Retinal pigment epithelial cell (primary cell): ENCODE data around the gene FAS.

Source experiments
- DNase-seq: peaks from one replicate; pipeline ENCODE4 v3.0.0-alpha.2; 2010; ENCODE audit warnings: low read depth
- H3K4me3 ChIP-seq: 2 replicates; pipeline ENCODE4 v1.5.1; 2011; ENCODE audit warnings: mild to moderate bottlenecking, low read length, control low read depth, moderate library complexity
- CTCF ChIP-seq: conservative IDR thresholded peaks from 2 replicates; pipeline ENCODE4 v1.5.1; 2011; ENCODE audit warnings: low read depth, low read length, control low read depth, inconsistent platforms

FAS gene

GRCh38 chr10:88960802-88961201 lies 29.8 kb upstream of the FAS start:
- no peak overlapping the region for H3K4me3 ChIP-seq
- no peak for DNase-seq
- TF ChIP-seq CTCF: no peak

GRCh38 chr10:88961266-88961665 lies 29.3 kb upstream of the FAS start:
- DNase-seq: no peak
- H3K4me3 ChIP-seq: no peak overlapping the region
- no peak for TF ChIP-seq CTCF

- DNase-seq: no peak
- H3K4me3 ChIP-seq: no peak overlapping the region
- no peak for TF ChIP-seq CTCF
These were observed 28.3 kb upstream of the FAS start for GRCh38 chr10:88962336-88962735.

GRCh38 chr10:88963318-88963717 lies 27.3 kb upstream of the FAS start:
- no peak overlapping the region for H3K4me3 ChIP-seq
- TF ChIP-seq CTCF: no peak
- DNase-seq: no peak

DNA sequence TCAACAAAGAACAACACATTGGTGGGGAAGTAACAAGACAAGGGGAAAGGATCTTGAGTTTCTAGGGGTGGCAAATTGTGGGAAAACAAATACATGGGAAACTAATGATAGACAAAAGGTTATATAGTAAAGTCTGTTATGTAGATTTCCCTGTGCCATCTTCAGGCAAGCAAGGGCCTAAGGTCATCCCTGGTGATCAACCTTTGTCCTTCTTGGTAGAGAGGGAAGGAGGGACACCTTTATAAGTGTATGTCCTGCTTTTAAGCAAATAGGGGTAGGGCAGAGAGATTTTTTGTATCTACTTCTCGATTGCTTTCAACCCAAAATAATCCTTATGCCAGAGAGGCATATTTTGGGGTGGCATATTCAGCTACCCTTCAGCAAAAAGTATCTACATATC lies 26.2 kb upstream of the FAS start:
- no peak for DNase-seq
- no peak for TF ChIP-seq CTCF
- no peak overlapping the region for H3K4me3 ChIP-seq

DNA sequence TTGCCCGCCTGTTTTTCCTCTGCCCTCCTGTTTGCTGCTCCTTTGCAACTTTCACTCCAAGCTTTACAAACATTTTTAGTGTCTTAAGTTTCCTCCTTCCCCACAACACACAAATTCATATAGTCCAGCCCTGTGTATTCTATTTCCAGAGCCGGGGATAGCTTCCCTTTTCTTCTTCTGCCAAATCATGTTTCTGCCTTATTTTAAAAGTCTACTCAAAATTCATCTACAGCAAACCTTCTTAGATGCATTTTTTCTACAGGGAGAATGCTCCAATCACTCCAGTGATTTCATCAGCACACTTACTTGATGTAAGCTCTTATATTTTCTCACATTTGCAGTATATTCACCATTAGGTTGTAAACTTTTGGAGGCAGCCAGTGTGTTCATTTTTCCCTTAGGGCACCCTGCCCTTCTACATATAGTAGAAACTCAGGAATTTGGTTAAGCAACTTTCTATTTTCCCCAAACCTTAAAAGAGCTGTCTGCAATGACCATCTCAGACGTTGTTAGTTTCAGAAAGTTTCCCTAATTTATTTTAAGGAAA lies 25.7 kb upstream of the FAS start:
- no peak overlapping the region for H3K4me3 ChIP-seq
- no peak for DNase-seq
- TF ChIP-seq CTCF: no peak

DNA sequence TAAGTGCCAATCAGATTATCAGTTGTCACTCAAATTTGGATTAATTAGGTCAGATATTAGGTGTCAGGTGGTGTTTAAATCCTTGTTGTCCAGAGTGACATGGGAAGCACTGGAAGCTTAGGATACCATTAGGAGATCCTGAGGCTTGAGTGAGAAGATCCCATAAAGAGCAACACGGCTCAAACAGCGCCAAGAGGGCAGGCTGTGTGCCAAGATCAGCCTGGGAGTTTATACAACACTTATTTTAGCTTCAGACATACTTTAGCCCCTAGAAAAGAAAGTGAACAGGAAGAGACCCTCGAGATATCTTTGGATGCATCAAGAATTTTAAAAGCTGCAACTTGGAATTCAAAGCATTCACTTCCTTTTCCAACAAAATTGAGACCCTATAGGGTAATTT lies 23.8 kb upstream of the FAS start:
- TF ChIP-seq CTCF: no peak
- DNase-seq: no peak
- H3K4me3 ChIP-seq: no peak overlapping the region
